Cardiac muscle cell (in vitro differentiated cells and primary cell): ENCODE results near the gene CCDC194. TPM values are rescaled to one million over a fixed set of nuclear protein-coding genes. Genes with fewer than 3 reads are reported as not detected.

Source experiments
- DNase-seq, 2 donors: peaks; one replicate each; pipeline versions ENCODE4 v3.0.0 to v3.0.0-alpha.2; 2010 to 2017; ENCODE audit warnings: low read depth in 1 of 2, low spot score in 1 of 2
- H3K27ac ChIP-seq: fragments of 200-600 bp; sonication (generic); 2 replicates; pipeline ENCODE4 v1.5.1; 2016
- H3K27me3 ChIP-seq: fragments of 200-600 bp; sonication (generic); 2 replicates; pipeline ENCODE4 v1.6.0; 2016; ENCODE audit warnings: control low read depth
- H3K36me3 ChIP-seq: fragments of 200-600 bp; sonication (generic); 2 replicates; pipeline ENCODE4 v1.5.1; 2016; ENCODE audit warnings: control low read depth
- H3K4me1 ChIP-seq: fragments of 200-600 bp; sonication (generic); 2 replicates; pipeline ENCODE4 v1.8.1; 2017; ENCODE audit warnings: low read depth, mild to moderate bottlenecking, mixed run types
- H3K4me3 ChIP-seq: fragments of 200-600 bp; sonication (generic); 2 replicates; pipeline ENCODE4 v1.5.1; 2016; ENCODE audit warnings: mild to moderate bottlenecking
- H3K9me3 ChIP-seq: fragments of 200-600 bp; sonication (generic); 2 replicates; pipeline ENCODE4 v1.5.1; 2017; ENCODE audit warnings: low read depth, mild to moderate bottlenecking, control low read depth
- CTCF ChIP-seq: IDR thresholded peaks from 2 replicates; pipeline ENCODE4 v1.5.1; 2012; ENCODE audit warnings: low read depth, mild to moderate bottlenecking, low read length
- polyA plus RNA-seq: library from polyadenylated mRNA; unstranded; fragments of >200 nt; fragmentation: Nextera tagmentation; extraction: Ambion mirVana; gene quantifications from 2 replicates; pipeline ENCODE4 v1.2.1, GENCODE V29; 2016
- total RNA-seq: library from RNA; depleted of rRNA; stranded (reverse); fragments of >200 nt; gene quantifications from 2 replicates; pipeline ENCODE4 v1.2.3, GENCODE V29; 2016

Gene CCDC194
- total and polyA plus RNA-seq, 2 experiments from 2014 or later, result 2.2 to 2.3 TPM

- DNase-seq, result no peak
- H3K27me3 ChIP-seq, result no peaks in the 10 kb centered on the region
These were observed 37.4 kb upstream of the CCDC194 start for GRCh38 chr19:17431417-17431816.

GRCh38 chr19:17429641-17430113 lies 35.7 kb upstream of the CCDC194 start:
- Histone ChIP-seq H3K27ac (no peak overlapping the region), H3K36me3 (no peaks in the 10 kb centered on the region), H3K4me1 (peaks cover under 1% of the 10 kb centered on the region), H3K27me3 (no peaks in the 10 kb centered on the region), H3K9me3 (no peaks in the 10 kb centered on the region), H3K4me3 (no peak overlapping the region)
- no peak for TF ChIP-seq CTCF
- DNase-seq, result no peak

More at GRCh38 chr19:17431417-17431816, 37.4 kb upstream of the CCDC194 start:
- Histone ChIP-seq H3K4me3 (no peak overlapping the region), H3K4me1 (no peaks in the 10 kb centered on the region), H3K9me3 (no peaks in the 10 kb centered on the region), H3K27ac (no peak overlapping the region), H3K36me3 (no peaks in the 10 kb centered on the region)
- TF ChIP-seq CTCF, result no peak

- Histone ChIP-seq H3K27me3 (no peaks in the 10 kb centered on the region), H3K4me3 (peak overlapping the region; percentile 12), H3K27ac (peak overlapping the region; percentile 51), H3K9me3 (no peaks in the 10 kb centered on the region), H3K36me3 (no peaks in the 10 kb centered on the region), H3K4me1 (peaks cover 3% of the 10 kb centered on the region)
- DNase-seq, result peak; percentile 71 to 92
- peak; percentile 62 for TF ChIP-seq CTCF
These were observed 30.9 kb upstream of the CCDC194 start for GRCh38 chr19:17424743-17425365.

GRCh38 chr19:17423429-17424208 lies 29.6 kb upstream of the CCDC194 start:
- Histone ChIP-seq H3K27ac (no peak overlapping the region), H3K9me3 (no peaks in the 10 kb centered on the region), H3K27me3 (no peaks in the 10 kb centered on the region), H3K36me3 (no peaks in the 10 kb centered on the region), H3K4me3 (no peak overlapping the region), H3K4me1 (peaks cover 3% of the 10 kb centered on the region)
- DNase-seq, result no peak
- TF ChIP-seq CTCF, result no peak

- Histone ChIP-seq H3K27me3 (no peaks in the 10 kb centered on the region), H3K27ac (no peak overlapping the region), H3K4me1 (peaks cover 3% of the 10 kb centered on the region), H3K4me3 (no peak overlapping the region), H3K9me3 (no peaks in the 10 kb centered on the region), H3K36me3 (no peaks in the 10 kb centered on the region)
- no peak for DNase-seq
- no peak for TF ChIP-seq CTCF
These were observed 27.9 kb upstream of the CCDC194 start for GRCh38 chr19:17421942-17422341.
